Activated CD4-positive, alpha-beta T cell treated with anti-CD3 and anti-CD28 coated beads for 36 hours (primary cell): ENCODE data around the gene RRAS2. TPM values are rescaled to one million over a fixed set of nuclear protein-coding genes. Genes with fewer than 3 reads are reported as not detected.
"Not testable (repeated sequence)": the region's sequence is repeated elsewhere in the genome, so short reads cannot be mapped to it uniquely, and the experiment has no call there.

Experiments used
- ATAC-seq: fragments of 200-7000 bp; cut with Tn5 transposase; one replicate; pipeline ENCODE4 v1.10.0; 2021; ENCODE audit warnings: mild to moderate bottlenecking, moderate library complexity
- CTCF ChIA-PET: fragments of 350-600 bp; sonication (Branson Sonifier 250); formaldehyde crosslinking; loops from one replicate; lab custom pipeline; 2021; ENCODE audit warnings: antibody characterized with exemption; lab: Charles Lee
- POLR2A ChIA-PET: fragments of 350-600 bp; sonication (Branson Sonifier 250); formaldehyde crosslinking; loops from one replicate; lab custom pipeline; 2021; ENCODE audit warnings: antibody characterized with exemption, inconsistent platforms; lab: Charles Lee
- DNase-seq: peaks from one replicate; pipeline ENCODE4 v3.0.0-alpha.2; 2020
- H3K27ac Mint-ChIP-seq: one replicate; pipeline ENCODE4 v1.8.0; 2021; ENCODE audit warnings: mixed read lengths
- H3K27me3 Mint-ChIP-seq: one replicate; pipeline ENCODE4 v1.8.0; 2021; ENCODE audit warnings: mixed read lengths
- H3K36me3 Mint-ChIP-seq: one replicate; pipeline ENCODE4 v1.8.0; 2021; ENCODE audit warnings: low read depth, mixed read lengths
- H3K4me1 Mint-ChIP-seq: one replicate; pipeline ENCODE4 v1.8.0; 2021; ENCODE audit warnings: mixed read lengths
- H3K4me3 Mint-ChIP-seq: one replicate; pipeline ENCODE4 v1.8.0; 2021; ENCODE audit warnings: mild to moderate bottlenecking, moderate library complexity, mixed read lengths
- H3K9me3 Mint-ChIP-seq: one replicate; pipeline ENCODE4 v1.8.0; 2021; ENCODE audit warnings: low read depth, mixed read lengths
- intact Hi-C, 2 experiments: fragments of 100-400 bp; cut with DNase I in 1 of 2; cut with micrococcal nuclease in 1 of 2; formaldehyde crosslinking; loops; one replicate each; pipeline versions ENCODE4 v1.14.2 to v1.15.1; 2022 to 2024; cut with DNase I, micrococcal nuclease
- total RNA-seq, 2 experiments: library from RNA; stranded (reverse); gene quantifications; one replicate each; pipeline ENCODE4 v1.2.3, GENCODE V29; 2021

Gene RRAS2
- total RNA-seq, 2 experiments from 2014 or later: 35.0 to 48.0 TPM

- Mint-ChIP-seq H3K27me3 (no peaks in the 10 kb centered on the region), H3K4me3 (no peak overlapping the region), H3K27ac (no peak overlapping the region), H3K4me1 (peaks cover 28% of the 10 kb centered on the region), H3K36me3 (peaks cover 9% of the 10 kb centered on the region), H3K9me3 (no peaks in the 10 kb centered on the region)
- ChIA-PET CTCF (interaction anchor here (1.0 to 1.1 kb wide), 2 partner anchors 19 to 23 kb away, joined by 3 to 4 read pairs; no protein-coding TSS in a partner anchor), POLR2A (no interaction called here)
- intact Hi-C loops: loop anchor here (5.0 kb wide), 3 partner anchors 61 to 551 kb away; no protein-coding TSS in a partner anchor
- no peak for ATAC-seq
- no peak for DNase-seq
These were observed 2.6 kb downstream of the RRAS2 start for GRCh38 chr11:14356342-14356741.

DNA sequence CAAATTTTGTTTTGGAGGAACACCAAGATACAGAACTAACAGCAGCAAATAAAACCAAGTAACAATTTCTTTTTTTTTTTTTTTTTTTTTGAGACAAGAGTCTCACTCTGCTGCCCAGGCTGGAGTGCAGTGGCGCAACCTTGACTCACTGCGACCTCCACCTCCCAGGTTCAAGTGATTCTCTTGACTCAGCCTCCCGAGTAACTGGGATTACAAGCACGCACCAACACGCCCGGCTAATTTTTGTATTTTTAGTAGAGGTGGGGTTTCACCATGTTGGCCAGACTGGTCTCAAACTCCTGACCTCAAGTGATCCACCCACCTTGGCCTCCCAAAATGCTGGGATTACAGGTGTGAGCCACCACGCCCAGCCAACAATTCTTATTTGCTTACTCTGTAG is 4.4 kb downstream of the RRAS2 start:
- H3K27ac Mint-ChIP-seq, H3K4me3 Mint-ChIP-seq, H3K9me3 Mint-ChIP-seq, DNase-seq, POLR2A ChIA-PET, ATAC-seq, CTCF ChIA-PET, H3K27me3 Mint-ChIP-seq: not testable (repeated sequence)
- intact Hi-C loops: loop anchor here (5.0 kb wide), 3 partner anchors 63 to 553 kb away; no protein-coding TSS in a partner anchor
- peaks cover 18% of the 10 kb centered on the region for H3K36me3 Mint-ChIP-seq
- H3K4me1 Mint-ChIP-seq: peaks cover 36% of the 10 kb centered on the region

DNA sequence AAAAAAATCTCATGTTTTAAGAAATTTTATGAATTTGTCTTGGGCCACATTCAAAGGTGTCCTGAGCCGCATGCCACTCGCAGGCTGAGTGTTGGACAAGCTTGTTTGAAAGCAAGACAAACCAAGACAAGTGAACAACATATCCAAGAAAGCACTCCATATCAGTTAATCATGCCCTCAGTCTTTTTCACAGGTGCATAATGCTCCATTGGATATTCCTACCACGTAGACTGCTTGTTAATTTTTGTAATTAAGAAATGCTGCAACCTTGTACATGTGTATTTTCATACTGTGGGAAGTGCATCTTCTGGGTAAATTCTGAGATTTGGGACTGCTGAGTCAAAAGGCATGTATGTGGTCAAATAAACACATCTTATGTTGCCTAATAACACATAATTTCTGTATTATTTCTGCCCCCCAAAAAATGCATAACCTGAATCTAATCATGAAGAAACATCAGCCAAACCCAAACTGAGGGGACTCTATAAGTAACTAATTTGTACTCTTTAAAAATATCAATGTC is 8.2 kb downstream of the RRAS2 start:
- no peak for DNase-seq
- Mint-ChIP-seq H3K27ac (no peak overlapping the region), H3K27me3 (no peaks in the 10 kb centered on the region), H3K36me3 (peaks cover 26% of the 10 kb centered on the region), H3K4me1 (peaks cover 18% of the 10 kb centered on the region), H3K9me3 (peaks cover 2% of the 10 kb centered on the region), H3K4me3 (no peak overlapping the region)
- POLR2A ChIA-PET: no interaction called here
- no peak for ATAC-seq
- CTCF ChIA-PET: interaction anchor here (0.7 kb wide), 1 partner anchor 12 kb away, joined by 4 read pairs; no protein-coding TSS in a partner anchor
- intact Hi-C loops: no loop called here

DNA sequence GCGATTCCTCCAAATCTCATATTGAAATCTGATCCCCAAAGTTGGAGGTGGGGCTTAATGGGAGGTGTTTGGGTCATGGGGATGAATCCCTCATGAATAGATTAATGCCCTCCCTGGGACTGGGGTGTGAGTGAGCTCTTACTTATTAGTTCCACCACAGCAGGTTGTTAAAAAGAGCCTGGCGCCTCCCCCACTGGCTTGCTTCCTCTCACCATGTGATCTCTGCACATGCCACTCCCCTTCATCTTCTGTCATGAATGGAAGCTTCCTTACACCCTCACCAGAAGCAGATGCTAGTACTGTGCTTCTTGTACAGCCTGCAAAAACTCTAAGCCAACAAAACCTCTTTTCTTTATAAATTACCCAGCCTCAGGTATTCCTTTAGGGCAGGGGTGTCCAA is 8.8 kb downstream of the RRAS2 start:
- DNase-seq: no peak

DNA sequence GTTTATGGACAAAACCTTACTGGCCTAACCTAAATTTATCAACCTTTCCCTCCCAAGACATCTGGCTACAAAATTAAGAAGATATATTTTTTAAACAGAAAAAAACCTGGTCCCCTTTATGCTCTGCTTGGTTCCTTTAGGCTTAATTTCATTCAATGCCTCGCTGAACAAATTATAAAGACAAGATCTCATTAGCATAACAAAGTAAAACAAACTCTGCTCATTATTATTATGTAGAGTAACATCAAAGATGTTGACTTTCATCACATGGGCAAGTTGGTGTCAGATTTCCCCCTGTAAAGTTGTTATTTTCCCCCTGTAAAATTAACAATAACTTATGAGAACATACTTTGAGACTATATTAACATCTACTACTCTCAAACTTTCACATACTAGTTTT is 11.0 kb downstream of the RRAS2 start:
- ATAC-seq (no peak), DNase-seq (no peak)
- peaks cover 22% of the 10 kb centered on the region for H3K4me1 Mint-ChIP-seq
- ChIA-PET CTCF (no interaction called here), POLR2A (no interaction called here)
- no peak overlapping the region for H3K4me3 Mint-ChIP-seq
- H3K36me3 Mint-ChIP-seq: peaks cover 31% of the 10 kb centered on the region
- intact Hi-C loops: no loop called here
- H3K27me3 Mint-ChIP-seq: no peaks in the 10 kb centered on the region
- peaks cover 9% of the 10 kb centered on the region for H3K9me3 Mint-ChIP-seq
- no peak overlapping the region for H3K27ac Mint-ChIP-seq

More for the DNA sequence above, 8.8 kb downstream of the RRAS2 start:
- ChIA-PET POLR2A (no interaction called here), CTCF (interaction anchor here (0.7 kb wide), 1 partner anchor 12 kb away, joined by 4 read pairs; no protein-coding TSS in a partner anchor)
- H3K27ac Mint-ChIP-seq: no peak overlapping the region
- peak; percentile 42 for ATAC-seq
- peaks cover 2% of the 10 kb centered on the region for H3K9me3 Mint-ChIP-seq
- no peaks in the 10 kb centered on the region for H3K27me3 Mint-ChIP-seq
- intact Hi-C loops: no loop called here
- peaks cover 17% of the 10 kb centered on the region for H3K4me1 Mint-ChIP-seq
- H3K36me3 Mint-ChIP-seq: peaks cover 30% of the 10 kb centered on the region
- H3K4me3 Mint-ChIP-seq: no peak overlapping the region

DNA sequence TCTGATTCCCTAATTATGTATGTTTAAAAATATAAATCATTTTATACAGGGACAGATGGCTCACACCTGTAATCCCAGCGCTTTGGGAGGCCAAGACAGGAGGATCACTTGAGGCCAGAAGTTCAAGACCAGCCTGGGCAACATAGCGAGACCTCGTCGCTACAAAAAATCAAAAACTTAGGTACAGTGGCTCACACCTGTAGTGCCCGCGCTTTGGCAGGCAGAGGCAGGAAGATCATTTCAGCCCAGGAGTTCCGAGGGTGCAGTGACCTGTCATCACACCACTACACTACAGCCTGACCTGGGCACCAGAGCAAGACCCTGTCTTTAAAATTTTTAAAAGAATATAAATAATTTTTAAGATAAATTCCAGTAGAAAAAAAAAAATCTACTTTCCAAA is 11.5 kb downstream of the RRAS2 start:
- CTCF ChIA-PET: no interaction called here

GRCh38 chr11:14346303-14346955 is 12.6 kb downstream of the RRAS2 start:
- ChIA-PET POLR2A (interaction anchor here (0.5 kb wide), 1 partner anchor 260 kb away, joined by 10 read pairs; no protein-coding TSS in a partner anchor), CTCF (interaction anchor here (0.7 to 1.5 kb wide), 5 partner anchors 17 to 561 kb away, joined by 3 to 5 read pairs (median 4); no protein-coding TSS in a partner anchor)
- DNase-seq (no peak), ATAC-seq (no peak)
- no peaks in the 10 kb centered on the region for H3K27me3 Mint-ChIP-seq
- no peak overlapping the region for H3K27ac Mint-ChIP-seq
- no peak overlapping the region for H3K4me3 Mint-ChIP-seq
- intact Hi-C loops: no loop called here
- peaks cover 9% of the 10 kb centered on the region for H3K9me3 Mint-ChIP-seq
- peaks cover 31% of the 10 kb centered on the region for H3K36me3 Mint-ChIP-seq
- peaks cover 31% of the 10 kb centered on the region for H3K4me1 Mint-ChIP-seq

More for the DNA sequence above, 11.5 kb downstream of the RRAS2 start:
- H3K4me3 Mint-ChIP-seq: no peak overlapping the region
- POLR2A ChIA-PET: no interaction called here
- H3K27me3 Mint-ChIP-seq: no peaks in the 10 kb centered on the region
- peaks cover 31% of the 10 kb centered on the region for H3K36me3 Mint-ChIP-seq
- DNase-seq: no peak
- peaks cover 9% of the 10 kb centered on the region for H3K9me3 Mint-ChIP-seq
- no peak for ATAC-seq
- H3K27ac Mint-ChIP-seq: no peak overlapping the region
- H3K4me1 Mint-ChIP-seq: peaks cover 22% of the 10 kb centered on the region
- intact Hi-C loops: no loop called here

DNA sequence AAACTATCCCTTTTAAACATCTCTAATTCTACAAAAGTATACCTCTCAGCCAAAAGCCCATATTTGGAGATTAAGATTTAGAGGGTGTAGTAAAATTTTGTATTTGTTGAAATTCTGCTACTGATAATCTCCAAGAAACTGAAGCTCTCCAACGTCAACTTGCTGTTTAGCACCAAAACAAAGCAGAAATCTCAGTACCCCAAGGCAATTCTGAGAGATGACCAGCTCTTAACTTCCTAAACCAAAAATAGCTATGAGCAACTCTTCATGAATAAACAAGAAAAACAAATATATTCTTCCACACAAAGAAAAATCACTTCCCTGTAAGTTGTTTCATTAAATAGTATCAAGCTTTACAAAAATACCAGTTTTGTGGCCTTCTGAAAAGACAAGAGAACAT is 13.3 kb downstream of the RRAS2 start:
- H3K27ac Mint-ChIP-seq: no peak overlapping the region
- no peak for DNase-seq
- H3K4me3 Mint-ChIP-seq: no peak overlapping the region
- H3K9me3 Mint-ChIP-seq: peaks cover 11% of the 10 kb centered on the region
- peaks cover 31% of the 10 kb centered on the region for H3K36me3 Mint-ChIP-seq
- POLR2A ChIA-PET: no interaction called here
- CTCF ChIA-PET: interaction anchor here (0.9 to 1.5 kb wide), 6 partner anchors 18 to 562 kb away, joined by 3 to 5 read pairs (median 4); no protein-coding TSS in a partner anchor
- H3K27me3 Mint-ChIP-seq: no peaks in the 10 kb centered on the region
- ATAC-seq: no peak
- intact Hi-C loops: no loop called here
- H3K4me1 Mint-ChIP-seq: peaks cover 37% of the 10 kb centered on the region

DNA sequence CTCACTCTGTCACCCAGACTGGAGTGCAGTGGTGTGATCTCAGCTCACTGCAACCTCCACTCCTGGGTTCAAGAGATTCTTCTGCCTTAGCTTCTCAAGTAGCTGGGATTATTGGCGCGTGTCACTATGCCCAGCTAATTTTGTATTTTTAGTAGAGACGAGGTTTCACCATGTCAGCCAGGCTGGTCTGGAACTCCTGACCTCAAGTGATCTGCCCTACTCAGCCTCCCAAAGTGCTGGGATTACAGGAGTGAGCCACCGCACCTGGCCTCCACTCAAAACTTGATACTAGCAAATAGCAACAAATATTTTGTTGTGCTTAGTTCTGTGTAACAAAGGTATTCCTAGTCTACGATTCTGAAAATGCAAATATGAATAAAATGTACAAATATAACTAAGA is 14.0 kb downstream of the RRAS2 start:
- DNase-seq, intact Hi-C loops, H3K27me3 Mint-ChIP-seq, POLR2A ChIA-PET, H3K27ac Mint-ChIP-seq, ATAC-seq, H3K4me3 Mint-ChIP-seq: not testable (repeated sequence)
- CTCF ChIA-PET: interaction anchor here (0.7 to 1.5 kb wide), 4 partner anchors 18 to 629 kb away, joined by 3 to 5 read pairs (median 3); no protein-coding TSS in a partner anchor
- peaks cover 11% of the 10 kb centered on the region for H3K9me3 Mint-ChIP-seq
- H3K36me3 Mint-ChIP-seq: peaks cover 27% of the 10 kb centered on the region
- H3K4me1 Mint-ChIP-seq: peaks cover 36% of the 10 kb centered on the region

- Mint-ChIP-seq H3K9me3 (peaks cover 11% of the 10 kb centered on the region), H3K36me3 (peaks cover 16% of the 10 kb centered on the region), H3K4me3 (no peak overlapping the region), H3K27me3 (no peaks in the 10 kb centered on the region), H3K4me1 (peaks cover 32% of the 10 kb centered on the region), H3K27ac (no peak overlapping the region)
- DNase-seq (no peak), ATAC-seq (no peak)
- intact Hi-C loops: no loop called here
- ChIA-PET POLR2A (no interaction called here), CTCF (interaction anchor here (0.9 kb wide), 1 partner anchor 36 kb away, joined by 3 read pairs; no protein-coding TSS in a partner anchor)
These were observed 16.1 kb downstream of the RRAS2 start for GRCh38 chr11:14342906-14343305.

GRCh38 chr11:14341968-14342367 is 17.0 kb downstream of the RRAS2 start:
- Mint-ChIP-seq H3K36me3 (peaks cover 18% of the 10 kb centered on the region), H3K27me3 (no peaks in the 10 kb centered on the region), H3K4me1 (peaks cover 36% of the 10 kb centered on the region), H3K27ac (no peak overlapping the region), H3K9me3 (peaks cover 14% of the 10 kb centered on the region), H3K4me3 (no peak overlapping the region)
- ChIA-PET POLR2A (no interaction called here), CTCF (interaction anchor here (0.9 kb wide), 1 partner anchor 37 kb away, joined by 3 read pairs; no protein-coding TSS in a partner anchor)
- intact Hi-C loops: no loop called here
- ATAC-seq: no peak
- DNase-seq: no peak
